Mucosa of descending colon (tissue), 3 donors: ENCODE data around the gene KIAA0930. TPM values are rescaled to one million over a fixed set of nuclear protein-coding genes. Genes with fewer than 3 reads are reported as not detected.
A peak's percentile ranks its signal among the peaks of the same experiment; 100 is the strongest.
"Not testable (repeated sequence)": the region's sequence is repeated elsewhere in the genome, so short reads cannot be mapped to it uniquely, and the experiment has no call there.

Experiments
- ATAC-seq: fragments of 200-7000 bp; cut with Tn5 transposase; one replicate; pipeline ENCODE4 v1.9.1; 2020; ENCODE audit warnings: mild to moderate bottlenecking, moderate library complexity
- DNase-seq, 3 donors: peaks; one replicate each; pipeline ENCODE4 v3.0.0-alpha.2; 2020
- H3K36me3 ChIP-seq: fragments of 200-600 bp; one replicate; pipeline ENCODE4 v1.8.0; 2021; ENCODE audit warnings: low read depth, mild to moderate bottlenecking
- H3K4me1 ChIP-seq: fragments of 200-600 bp; one replicate; pipeline ENCODE4 v1.8.0; 2021; ENCODE audit warnings: low read depth, mild to moderate bottlenecking
- H3K4me3 ChIP-seq: fragments of 200-600 bp; one replicate; pipeline ENCODE4 v1.8.0; 2021; ENCODE audit warnings: mild to moderate bottlenecking
- H3K9me3 ChIP-seq: fragments of 200-600 bp; one replicate; pipeline ENCODE4 v1.8.0; 2021; ENCODE audit warnings: mild to moderate bottlenecking
- intact Hi-C, 2 donors: fragments of 100-400 bp; cut with DNase I in 1 of 2; cut with micrococcal nuclease in 1 of 2; formaldehyde crosslinking; loops; one replicate each; pipeline versions ENCODE4 v1.11.0 to v1.11.1; 2022; cut with DNase I, micrococcal nuclease
- total RNA-seq, 3 donors: library from RNA; stranded (reverse); fragmentation: NEBNext Ultra II Directional in 2 of 3; extraction: Animal tissue kit (Norgen Biotek cat#: 25700) in 2 of 3; gene quantifications; one replicate each; pipeline versions ENCODE4 v1.2.1 to v1.2.4, GENCODE V29; 2021 to 2023
- TF ChIP-seq, protein P1 (sequence below): fragments of 200-600 bp; IDR thresholded peaks from one replicate; pipeline ENCODE4 v1.8.0; 2022; ENCODE audit warnings: antibody characterized with exemption, mild to moderate bottlenecking
- donor health status: DM: no; HTN: no; CAD: no; lungs with moderate emphysema.
- donor health status: DM: no; HTN: no; CAD: no.
- donor health status: DM: no; HTN: yes; CAD: no.

Gene KIAA0930
- total RNA-seq, 3 donors from 2014 or later = 32.7 to 62.4 (median 37.7) TPM

DNA sequence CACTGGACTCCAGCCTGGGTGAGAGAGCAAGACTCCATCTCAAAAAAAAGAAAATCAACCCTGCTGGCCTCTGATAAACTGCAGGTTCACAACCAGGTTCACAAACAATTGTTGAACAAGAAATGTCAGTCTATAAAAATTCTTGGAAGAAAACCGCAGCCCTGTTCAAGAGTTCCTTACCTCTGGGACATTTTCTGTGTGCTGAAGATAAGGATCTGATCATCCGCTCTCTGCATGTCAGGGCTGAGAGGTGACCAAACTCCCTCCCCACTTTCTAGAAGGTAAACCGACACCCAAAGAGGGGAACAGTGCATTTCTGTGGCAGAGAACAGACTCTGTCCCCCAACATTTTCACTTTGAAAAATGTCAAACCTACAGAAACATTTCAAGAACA lies 39.9 kb upstream of the KIAA0930 start:
- H3K4me3 ChIP-seq = no peak overlapping the region
- intact Hi-C loops = no loop called here
- no peaks in the 10 kb centered on the region for H3K36me3 ChIP-seq
- TF ChIP-seq, protein P1, sequence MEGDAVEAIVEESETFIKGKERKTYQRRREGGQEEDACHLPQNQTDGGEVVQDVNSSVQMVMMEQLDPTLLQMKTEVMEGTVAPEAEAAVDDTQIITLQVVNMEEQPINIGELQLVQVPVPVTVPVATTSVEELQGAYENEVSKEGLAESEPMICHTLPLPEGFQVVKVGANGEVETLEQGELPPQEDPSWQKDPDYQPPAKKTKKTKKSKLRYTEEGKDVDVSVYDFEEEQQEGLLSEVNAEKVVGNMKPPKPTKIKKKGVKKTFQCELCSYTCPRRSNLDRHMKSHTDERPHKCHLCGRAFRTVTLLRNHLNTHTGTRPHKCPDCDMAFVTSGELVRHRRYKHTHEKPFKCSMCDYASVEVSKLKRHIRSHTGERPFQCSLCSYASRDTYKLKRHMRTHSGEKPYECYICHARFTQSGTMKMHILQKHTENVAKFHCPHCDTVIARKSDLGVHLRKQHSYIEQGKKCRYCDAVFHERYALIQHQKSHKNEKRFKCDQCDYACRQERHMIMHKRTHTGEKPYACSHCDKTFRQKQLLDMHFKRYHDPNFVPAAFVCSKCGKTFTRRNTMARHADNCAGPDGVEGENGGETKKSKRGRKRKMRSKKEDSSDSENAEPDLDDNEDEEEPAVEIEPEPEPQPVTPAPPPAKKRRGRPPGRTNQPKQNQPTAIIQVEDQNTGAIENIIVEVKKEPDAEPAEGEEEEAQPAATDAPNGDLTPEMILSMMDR = no peak
- no peaks in the 10 kb centered on the region for H3K9me3 ChIP-seq
- H3K4me1 ChIP-seq = peaks cover 16% of the 10 kb centered on the region
- ATAC-seq (no peak), DNase-seq (no peak)

DNA sequence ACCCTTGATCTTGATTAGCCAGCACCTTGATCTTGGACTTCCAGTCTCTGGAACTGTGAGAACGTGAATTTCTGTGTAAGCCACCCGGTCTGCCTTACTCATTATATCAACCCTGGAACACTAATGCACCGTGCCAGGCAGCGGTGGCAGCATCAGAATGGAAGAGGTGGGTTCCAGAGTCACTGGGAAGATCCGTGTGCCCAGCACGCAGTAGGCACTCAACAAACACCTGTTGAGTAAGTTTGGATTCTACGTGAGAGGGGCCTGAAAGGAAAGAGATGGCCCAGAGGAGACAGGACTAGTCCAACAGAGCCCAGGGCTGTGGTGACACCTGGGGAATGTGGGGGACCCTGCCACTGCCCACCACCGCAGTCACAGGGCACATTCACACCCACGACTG lies 37.4 kb upstream of the KIAA0930 start:
- DNase-seq = no peak
- ATAC-seq = no peak
- Histone ChIP-seq H3K4me3 (no peak overlapping the region), H3K4me1 (peaks cover 12% of the 10 kb centered on the region), H3K9me3 (no peaks in the 10 kb centered on the region), H3K36me3 (no peaks in the 10 kb centered on the region)
- TF ChIP-seq, protein P1 = no peak
- intact Hi-C loops = loop anchor here in 1 of 2 donors (10.0 kb wide), 1 partner anchor 287 kb away; no protein-coding TSS in a partner anchor

DNA sequence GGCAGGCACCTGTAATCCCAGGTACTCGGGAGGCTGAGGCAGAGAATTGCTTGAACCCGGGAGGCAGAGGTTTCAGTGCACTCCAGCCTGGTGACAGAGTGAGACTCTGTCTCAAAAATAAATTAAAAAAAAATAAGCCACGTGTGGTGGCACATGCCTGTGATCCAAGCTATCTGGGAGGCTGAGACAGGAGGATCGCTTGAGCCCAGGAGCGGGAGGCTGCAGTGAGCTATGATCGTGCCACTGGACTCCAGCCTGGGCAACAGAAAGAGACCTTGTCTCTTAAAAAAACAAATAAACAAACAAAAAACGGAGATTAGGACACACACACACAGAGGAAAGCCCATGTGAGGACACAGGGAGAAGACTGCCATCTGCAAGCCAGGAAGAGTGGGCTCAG lies 37.0 kb upstream of the KIAA0930 start:
- H3K4me1 ChIP-seq = peaks cover 12% of the 10 kb centered on the region
- ATAC-seq = not testable (repeated sequence)
- intact Hi-C loops = loop anchor here in 1 of 2 donors (10.0 kb wide), 1 partner anchor 287 kb away; no protein-coding TSS in a partner anchor

DNA sequence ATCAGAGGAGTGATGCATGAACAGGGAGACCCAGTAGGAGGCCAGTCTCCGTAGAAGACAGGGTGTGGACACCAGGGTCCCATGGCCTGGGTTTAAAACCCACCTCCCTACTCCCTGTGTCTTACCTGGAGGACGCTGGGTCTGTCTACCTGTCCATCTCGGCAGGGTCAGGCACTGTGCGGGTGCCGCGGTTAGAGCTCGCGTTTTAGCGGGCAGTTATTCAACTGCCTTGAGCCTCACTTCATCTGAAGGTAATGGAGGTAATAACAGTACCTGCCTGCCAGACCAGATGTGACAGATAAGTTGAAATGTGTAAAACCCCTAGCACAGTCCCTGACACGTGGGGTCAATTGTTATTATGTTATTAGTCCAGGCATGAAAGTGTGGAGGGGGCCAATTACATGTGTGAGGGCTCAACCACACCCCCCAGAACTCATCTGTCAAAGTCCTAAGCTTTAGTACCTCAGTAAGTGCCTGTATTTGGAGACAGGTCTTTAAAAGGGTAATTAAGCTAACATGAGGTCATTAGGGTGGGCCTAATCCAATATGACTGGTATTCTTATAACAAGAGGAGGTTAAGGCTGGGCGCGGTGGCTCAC lies 35.9 kb upstream of the KIAA0930 start:
- Histone ChIP-seq H3K4me1 (peaks cover 16% of the 10 kb centered on the region), H3K36me3 (no peaks in the 10 kb centered on the region), H3K9me3 (no peaks in the 10 kb centered on the region), H3K4me3 (no peak overlapping the region)
- TF ChIP-seq, protein P1 = no peak
- DNase-seq (no peak), ATAC-seq (no peak)
- intact Hi-C loops = loop anchor here in 1 of 2 donors (10.0 kb wide), 1 partner anchor 288 kb away; no protein-coding TSS in a partner anchor

More for the DNA sequence above, 37.0 kb upstream of the KIAA0930 start:
- not testable (repeated sequence) for H3K4me3 ChIP-seq, H3K9me3 ChIP-seq, H3K36me3 ChIP-seq, DNase-seq

DNA sequence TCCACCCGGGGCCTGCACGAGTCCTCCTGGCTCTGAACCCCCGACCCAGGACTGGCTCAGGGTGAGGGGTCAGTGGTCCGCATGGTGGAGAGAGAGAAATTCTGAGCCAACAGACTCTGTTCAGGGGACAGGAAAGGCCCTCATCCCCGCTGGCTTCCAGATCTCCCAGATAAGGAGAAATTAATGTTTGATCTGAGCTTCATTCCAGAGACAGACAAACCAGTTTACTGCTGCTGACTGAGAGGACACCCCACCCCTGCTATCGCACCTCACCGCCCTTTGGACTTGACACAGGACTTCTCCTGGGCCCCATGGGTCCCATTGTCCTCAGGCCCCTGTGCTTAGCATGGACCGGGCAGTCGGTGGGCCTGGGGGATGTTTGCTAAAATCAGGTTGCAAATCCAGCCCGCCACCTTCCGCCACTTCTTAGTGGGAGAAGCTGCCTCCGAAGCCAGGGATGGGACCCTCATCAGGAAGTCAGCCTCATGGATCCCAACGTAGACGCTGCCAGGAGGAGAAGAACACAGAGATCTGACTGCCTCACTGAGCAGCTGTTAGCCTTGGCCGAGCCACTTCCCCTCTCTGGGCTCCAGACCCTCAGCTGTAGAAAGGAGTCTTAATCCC lies 32.9 kb upstream of the KIAA0930 start:
- Histone ChIP-seq H3K36me3 (no peaks in the 10 kb centered on the region), H3K9me3 (no peaks in the 10 kb centered on the region), H3K4me3 (no peak overlapping the region), H3K4me1 (peaks cover 20% of the 10 kb centered on the region)
- DNase-seq (peak; percentile 82 to 86 (median 83)), ATAC-seq (peak; percentile 85)
- intact Hi-C loops = loop anchor here in 1 of 2 donors (10.0 kb wide), 1 partner anchor 291 kb away; no protein-coding TSS in a partner anchor
- TF ChIP-seq, protein P1 = no peak

DNA sequence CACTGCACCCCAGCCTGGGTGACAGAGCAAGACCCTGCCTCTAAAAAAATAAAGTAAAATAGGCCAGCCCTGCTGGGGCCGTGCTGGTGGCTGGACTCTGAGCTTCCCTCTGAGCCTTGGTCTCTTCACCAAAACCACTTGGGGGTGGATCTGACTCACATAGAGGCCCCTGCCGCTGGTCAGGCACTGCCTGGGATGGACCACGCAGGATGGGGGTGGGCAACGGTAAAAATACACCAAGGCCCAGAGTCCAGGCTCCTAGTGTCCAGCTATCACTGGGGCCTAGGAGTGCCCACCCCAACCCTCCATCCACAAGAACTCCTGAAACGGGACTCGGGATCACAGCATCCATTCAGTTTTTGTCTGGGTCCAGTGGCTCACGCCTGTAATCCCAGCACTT lies 31.8 kb upstream of the KIAA0930 start:
- TF ChIP-seq, protein P1 = no peak
- intact Hi-C loops = loop anchor here in 1 of 2 donors (10.0 kb wide), 1 partner anchor 292 kb away; no protein-coding TSS in a partner anchor

More for the DNA sequence above, 31.8 kb upstream of the KIAA0930 start:
- peaks cover 20% of the 10 kb centered on the region for H3K4me1 ChIP-seq
- ATAC-seq = no peak
- no peaks in the 10 kb centered on the region for H3K36me3 ChIP-seq
- H3K4me3 ChIP-seq = no peak overlapping the region
- H3K9me3 ChIP-seq = no peaks in the 10 kb centered on the region
- DNase-seq = no peak
